ENCODE measurements around the gene SLC17A7.

The SLC17A7 gene

DNA sequence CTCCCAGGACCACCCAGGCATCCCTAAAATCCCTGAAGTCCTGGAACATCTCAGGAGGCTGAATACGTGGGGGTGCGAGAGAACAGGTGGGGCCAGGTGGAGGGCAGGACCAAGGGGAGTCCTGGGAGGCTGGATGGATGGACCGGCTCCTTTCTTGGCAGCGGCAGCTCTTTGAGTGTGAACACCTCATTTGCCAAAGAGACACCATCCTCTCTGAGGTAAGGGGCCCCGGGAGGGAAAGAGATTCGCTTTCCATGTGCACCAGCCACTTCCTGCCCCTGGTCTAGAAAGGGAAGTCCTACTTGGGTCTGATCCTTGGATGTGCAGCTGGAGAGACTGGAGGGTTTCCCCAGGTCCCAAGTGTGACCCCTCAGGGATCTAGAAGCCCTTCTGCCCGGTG is 34.2 kb downstream of the SLC17A7 start:
- no peak for DNase-seq (ENCODE audit: low read depth)

DNA sequence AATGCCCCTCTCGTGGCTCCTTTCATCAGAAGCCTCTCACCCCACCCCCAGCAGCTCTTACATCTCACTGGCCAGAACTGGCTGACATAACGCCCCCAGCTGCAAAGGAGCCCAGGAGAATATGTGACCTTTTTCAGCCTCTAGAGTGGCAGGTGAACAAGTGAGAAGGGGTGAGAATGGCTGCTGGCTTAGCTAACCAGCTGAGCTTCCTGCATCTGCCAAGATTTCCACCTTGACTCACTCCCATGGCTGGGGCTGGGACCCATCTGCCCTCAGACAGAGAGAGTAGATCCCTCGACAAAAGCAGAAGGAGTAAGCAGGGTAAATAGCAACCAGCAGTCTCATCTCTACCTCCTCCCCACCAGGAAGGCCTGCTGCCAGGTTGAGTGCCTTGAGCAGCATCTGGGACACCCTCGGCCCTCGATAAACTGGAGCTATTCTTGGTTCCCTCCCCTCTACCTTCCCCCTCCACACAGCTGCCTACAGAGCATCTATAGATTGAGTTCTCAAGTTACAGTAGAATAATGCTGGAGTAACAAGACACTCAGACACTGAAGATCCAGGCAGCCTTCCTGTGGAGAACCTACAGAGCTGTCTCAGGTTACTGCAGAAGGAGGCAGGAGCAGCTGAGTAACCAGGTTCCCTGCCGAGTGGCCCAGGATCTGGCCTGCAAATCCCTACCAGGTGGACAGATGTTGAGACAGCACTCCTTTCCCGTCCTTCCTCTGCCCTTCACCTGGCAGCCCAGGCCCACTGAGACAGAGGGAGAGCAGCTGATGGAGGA is 37.7 kb downstream of the SLC17A7 start:
- no peak for DNase-seq (ENCODE audit: low read depth)

DNA sequence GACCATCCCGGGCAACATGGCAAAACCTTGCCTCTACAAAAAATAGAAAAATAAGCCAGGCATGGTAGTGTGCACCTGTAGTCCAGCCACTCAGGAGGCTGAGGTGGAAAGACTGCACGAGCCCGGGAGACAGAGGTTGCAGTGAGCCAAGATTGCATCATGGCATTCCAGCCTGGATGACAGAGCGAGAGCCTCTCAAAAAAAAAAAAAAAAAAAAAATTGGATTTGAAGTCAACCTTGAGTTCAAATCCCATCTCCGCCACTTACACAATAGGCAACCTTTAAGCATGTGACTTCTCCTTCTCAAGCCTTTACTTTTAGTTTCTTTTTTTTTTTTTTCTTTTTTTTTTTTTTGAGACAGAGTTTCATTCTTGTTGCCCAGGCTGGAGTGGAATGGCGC is 41.3 kb downstream of the SLC17A7 start:
- no peak for DNase-seq (ENCODE audit: low read depth)

DNA sequence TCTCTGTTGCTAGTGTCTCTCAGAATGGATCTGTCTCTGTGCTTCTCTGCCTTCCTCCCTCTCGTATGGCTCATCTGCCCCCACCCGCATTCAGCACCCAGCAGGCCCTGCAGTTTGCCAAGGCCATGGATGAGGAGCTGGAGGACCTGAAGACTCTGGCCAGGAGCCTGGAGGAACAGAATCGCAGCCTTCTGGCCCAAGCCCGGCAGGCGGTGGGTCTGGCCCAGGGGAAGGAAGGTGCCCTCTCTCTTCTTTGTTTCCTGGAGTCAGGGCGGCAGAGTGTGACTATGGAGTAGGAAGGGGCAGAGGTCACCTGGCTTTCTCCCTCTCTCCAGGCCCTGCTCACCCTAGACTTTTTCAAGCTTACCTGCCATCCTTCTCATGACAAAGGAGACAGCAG is 42.4 kb downstream of the SLC17A7 start:
- no peak for DNase-seq (ENCODE audit: low read depth)

DNA sequence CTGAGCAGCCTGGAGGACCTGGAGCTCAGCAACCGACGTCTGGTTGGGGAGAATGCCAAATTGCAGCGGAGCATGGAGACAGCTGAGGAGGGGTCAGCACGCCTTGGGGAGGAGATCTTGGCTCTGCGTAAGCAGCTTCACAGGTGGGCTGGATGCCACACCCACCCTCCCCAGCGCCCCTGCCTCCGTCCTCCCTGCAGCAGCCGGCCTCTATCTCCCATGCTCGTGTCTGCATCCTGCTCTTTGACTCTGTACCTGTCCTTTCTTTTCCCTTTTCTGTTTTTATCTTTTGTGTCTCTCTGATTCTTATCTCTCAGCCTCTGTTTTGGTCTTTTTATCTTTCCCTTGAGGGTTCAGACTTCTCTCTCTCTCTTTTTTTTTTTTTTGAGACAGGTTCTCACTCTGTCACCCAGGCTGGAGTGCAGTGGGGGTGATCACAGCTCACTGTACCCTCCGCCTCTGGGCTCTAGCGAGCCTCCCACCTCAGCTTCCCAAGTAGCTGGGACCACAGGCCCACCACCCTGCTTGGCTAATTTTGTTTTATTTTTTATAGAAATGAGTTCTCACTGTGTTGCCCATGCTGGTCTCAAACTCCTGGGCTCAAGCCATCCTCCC is 43.2 kb downstream of the SLC17A7 start:
- DNase-seq (ENCODE audit: low read depth): no peak

DNA sequence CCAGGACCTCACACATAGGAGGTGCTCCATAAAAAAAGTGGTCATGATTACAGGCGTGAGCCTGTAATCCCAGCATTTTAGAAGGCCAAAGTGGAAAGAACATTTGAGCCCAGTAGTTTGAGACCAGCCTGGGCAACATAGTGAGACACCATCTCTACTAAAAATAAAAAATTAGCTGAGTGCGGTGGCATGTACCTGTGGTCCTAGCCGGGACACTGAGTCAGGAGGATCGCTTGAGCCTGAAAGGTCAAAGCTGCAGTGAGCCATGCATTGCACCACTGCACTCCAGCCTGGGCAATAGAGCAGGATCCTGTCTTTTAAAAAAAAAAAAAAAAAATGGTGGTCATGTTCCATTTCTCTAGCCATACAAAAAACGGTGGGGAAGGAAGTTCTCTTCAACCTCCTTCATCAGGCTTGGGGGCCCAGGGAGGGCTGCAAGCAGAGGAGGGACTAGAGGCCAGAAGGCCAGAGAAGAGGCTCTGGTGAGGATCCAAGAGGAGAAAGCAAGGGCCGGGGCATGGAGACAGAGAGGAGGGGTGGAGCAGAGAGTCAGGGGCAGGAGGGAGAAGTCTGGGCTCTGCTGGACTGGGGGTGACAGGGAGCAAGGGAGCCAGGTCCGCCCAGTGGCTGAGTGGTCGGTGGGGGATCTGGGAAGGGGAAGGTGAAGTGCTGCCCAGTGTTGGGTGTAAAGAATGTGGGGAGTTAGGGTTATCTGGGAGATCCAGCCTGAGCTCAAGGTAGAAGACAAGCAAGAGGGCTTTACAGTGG is 44.4 kb downstream of the SLC17A7 start:
- no peak for DNase-seq (ENCODE audit: low read depth)

DNA sequence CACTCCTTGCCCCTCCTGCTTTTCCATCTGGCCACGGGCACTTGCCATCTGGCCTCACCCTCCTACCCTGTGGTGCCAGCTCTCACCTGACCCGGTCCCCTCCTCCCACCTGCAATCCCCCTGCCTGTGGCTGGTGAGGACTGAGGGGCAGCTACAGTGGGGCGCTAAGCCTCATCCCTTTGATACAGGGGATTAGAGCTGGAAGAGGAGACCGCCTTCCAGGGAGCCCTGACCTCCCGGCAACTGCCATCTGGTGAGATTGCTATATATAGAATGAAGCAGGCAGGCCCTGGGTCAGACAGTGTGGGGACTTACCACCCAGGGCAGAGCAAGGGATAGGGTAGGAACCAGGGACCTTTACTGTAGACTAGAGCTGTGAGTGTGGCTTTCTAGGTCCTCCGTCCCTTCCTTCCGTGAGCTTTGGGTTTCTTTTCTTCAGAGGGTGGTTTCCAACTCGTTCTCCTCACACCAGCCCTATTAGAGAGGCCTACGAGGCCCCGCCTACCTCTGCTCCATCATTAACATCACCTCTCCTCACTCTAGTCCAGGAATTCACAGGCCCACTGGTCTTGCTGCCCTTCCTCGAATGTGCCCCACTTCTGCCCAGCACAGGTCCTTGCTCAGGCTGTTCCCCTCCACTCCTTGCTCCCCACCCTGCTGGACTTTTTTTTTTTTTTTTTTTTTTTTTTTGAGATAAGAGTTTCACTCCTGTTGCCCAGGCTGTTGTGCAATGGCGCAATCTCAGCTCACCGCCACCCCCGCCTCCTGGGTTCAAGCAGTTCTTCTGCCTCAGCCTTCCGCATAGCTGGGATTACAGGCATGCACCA is 45.5 kb downstream of the SLC17A7 start:
- no peak for DNase-seq (ENCODE audit: low read depth)

DNA sequence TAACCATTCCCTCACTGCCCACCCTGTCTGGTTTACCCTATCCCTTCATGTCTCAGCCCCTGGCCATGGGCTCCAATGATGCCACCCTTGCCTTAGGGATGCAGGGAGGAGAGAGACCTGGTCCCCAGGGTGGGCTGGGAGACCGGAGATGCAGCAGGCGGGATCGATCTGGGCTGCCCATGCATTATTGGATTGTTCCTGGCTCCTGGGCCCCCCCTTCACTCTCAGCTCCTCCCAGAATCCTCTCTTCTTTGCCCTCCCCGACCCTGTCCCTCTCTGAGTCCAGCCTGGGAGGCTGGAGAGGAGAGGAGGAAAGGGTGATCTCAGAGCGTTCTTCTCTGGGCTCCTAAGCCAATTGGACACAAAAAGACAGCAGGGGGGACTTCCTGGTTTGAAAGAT is 47.4 kb downstream of the SLC17A7 start:
- no peak for DNase-seq (ENCODE audit: low read depth)

DNA sequence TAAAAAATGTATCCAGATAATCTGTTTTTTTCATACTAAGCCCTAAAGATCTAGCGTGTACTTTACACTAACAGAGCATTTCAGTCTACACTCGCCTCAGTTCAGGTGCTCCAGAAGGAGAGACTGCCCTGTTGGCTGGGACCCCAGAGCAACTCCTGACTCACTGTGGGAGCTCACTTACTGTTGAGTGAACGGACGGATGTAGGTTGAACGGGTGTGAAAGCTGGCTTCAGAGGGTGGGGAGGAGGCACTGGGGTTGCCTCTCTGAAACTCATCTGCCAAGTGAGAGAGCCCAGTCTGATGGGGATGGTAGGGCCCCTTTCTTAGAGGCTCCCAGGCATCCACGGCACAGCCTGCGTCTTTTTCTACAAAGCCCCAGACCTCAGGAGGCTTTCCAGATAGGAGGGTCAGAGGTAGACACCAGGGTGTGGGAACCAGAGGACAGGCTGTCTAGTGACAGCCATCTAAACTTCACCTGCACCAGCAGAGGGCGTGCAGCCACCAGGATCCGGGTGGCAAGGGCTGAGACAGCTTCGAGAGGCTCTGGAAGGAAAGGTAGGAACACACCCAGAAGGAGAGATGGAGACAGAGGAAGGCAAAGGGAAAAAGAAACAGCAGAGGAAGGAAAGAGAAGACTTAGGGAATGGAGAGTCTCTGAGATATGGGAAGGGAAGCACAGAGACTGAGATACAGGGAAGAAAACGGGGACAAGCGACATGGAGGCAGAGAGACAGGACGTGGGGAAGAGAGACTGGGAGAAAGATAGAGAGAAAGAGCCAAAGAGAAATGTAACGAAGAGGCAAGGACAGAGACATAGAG is 49.5 kb downstream of the SLC17A7 start:
- DNase-seq (ENCODE audit: low read depth): peak; percentile 28

DNA sequence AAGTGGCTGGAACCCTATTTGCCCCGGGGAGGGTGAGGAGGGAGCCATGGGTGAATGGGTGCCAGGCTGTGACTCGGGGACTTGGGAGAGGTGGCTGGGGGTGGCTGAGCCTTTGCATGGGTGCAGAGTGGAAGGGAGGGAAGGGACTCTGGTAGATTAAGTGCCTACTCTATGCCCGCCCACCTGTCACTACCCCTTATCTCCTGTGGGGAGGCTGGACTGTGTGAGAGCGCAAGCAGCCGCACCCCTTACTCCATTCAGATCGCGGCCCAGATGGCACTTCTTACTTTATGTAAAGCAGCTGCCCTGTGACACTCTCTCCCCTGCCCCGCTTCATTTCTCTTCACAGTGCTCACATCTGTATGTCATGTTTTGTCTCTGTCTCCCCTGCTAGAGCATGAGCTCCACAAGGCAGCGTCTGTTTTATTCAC is 50.4 kb downstream of the SLC17A7 start:
- DNase-seq (ENCODE audit: low read depth): no peak

DNA sequence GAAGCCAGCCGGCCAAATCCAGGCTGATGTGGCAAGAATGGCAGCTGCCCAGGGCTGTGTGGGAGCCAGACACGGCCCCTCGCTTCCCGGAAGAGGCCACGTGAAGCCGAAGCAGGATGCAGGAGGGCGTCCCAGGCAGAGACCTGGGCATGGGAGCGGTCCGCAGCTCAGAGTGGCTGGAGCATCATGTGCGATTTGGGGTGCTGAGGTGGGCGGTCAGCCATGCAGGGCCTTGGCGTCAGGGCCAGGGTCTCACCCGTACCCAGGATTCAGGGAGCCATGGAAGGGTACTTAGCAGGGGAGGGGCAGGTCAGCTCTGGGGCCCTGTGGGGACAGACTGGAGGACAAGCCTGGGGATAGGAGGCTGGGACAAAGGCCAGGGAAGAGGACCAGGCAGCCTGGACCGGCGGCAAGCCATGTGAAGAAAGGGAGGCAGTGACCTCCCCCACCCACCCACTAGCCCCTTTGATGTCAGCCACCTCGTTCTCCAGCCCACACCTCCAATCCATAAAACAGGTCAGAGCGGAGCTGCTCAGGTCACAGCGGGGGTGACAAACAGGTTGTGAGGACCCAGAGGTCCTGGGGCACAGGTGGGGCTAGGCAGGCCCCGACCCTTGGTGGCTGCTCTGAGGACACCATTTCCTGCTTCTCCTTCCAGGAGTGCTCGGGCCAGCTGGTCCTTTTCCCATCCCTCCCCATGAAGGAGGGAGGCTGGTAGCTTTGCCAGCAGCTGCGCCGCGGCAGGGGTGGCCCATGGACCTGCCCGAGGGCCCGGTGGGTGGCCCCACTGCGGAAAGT is 51.0 kb downstream of the SLC17A7 start:
- no peak for DNase-seq (ENCODE audit: low read depth)

DNA sequence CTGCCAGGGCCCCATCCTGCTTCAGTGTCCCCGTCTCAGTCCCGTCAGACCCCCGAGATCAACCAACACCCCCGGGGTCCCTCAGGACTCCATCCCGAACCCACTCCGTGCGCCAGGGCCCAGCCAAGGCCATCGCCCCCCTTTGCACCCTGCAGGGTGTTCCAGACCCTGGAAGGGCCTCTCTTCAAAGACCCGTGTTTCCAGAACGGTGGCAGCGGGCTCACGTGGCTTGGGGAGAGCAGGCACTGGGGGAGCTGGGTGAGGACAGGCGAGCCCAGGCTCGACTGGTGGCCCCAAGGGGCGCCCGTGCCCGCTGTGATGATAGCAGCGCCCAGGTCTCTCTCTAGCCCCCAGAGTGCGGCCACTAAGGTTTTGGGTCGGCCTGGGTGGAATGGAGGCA is 51.9 kb downstream of the SLC17A7 start:
- no peak for DNase-seq (ENCODE audit: low read depth)

DNA sequence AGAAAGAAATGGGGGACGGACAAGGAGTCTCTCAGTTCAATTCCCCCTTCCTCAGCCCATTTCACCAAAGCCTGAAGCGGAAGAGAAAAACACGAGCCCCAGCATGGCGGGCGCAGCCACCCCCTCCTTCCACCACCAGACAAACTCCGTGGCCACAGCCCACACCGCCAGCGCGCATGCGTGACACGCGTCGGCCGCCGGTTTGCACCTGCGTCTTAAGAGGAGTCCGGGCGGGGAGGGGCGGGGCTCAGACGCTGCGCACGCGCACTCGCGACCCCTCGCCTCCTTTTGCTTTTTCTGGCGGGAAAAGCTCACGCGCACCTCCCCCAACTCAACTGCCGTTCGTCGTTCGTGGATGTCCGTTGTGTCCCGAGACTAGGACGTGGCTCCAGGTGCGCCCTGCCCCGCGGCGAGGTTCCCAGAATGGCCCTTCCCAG is 53.4 kb downstream of the SLC17A7 start, which contains the start of gene KASH5:
TSS of gene KASH5 (plus strand) at position 314 of the 437 bp plus-strand sequence. CDS start 2,635 bp downstream, outside the sequence.
- peak; percentile 27 for DNase-seq (ENCODE audit: low read depth)

DNA sequence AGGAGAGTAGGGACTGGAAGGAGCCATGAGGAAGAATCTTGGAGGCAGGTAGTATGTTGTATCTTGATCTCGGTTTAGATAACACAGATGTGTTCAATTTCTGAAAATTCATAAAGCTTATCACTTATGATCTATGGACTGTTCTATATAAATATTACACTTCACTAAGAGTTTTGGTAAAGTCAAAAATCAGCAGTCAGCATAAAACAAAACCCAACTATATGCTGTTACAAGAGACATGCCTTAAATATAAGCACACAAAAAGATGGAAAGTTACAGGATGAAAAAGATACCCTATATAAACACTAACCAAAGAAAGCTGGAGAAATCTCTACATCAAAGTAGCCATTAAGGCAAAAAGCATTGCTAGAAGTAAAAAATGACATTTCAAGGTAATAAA is 57.7 kb downstream of the SLC17A7 start:
- no peak for DNase-seq (ENCODE audit: low read depth)

DNA sequence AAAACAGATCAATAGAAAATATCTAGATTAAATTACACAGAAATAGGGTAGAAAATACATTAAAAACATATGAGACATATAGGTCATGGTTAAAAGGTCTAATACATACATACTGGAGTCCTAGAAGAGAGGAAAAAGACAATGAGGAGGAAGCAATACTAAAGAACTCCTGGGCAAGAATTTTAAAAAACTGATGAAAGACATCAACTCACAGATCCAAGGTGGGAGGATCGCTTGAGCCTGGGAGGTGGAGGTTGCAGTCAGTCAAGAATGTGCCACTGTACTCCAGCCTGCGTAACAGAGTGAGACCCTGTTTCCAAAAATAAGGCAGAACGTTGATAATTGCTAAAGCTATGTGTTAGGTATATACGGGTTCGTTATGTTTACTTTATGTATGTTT is 58.7 kb downstream of the SLC17A7 start:
- no peak for DNase-seq (ENCODE audit: low read depth)

DNA sequence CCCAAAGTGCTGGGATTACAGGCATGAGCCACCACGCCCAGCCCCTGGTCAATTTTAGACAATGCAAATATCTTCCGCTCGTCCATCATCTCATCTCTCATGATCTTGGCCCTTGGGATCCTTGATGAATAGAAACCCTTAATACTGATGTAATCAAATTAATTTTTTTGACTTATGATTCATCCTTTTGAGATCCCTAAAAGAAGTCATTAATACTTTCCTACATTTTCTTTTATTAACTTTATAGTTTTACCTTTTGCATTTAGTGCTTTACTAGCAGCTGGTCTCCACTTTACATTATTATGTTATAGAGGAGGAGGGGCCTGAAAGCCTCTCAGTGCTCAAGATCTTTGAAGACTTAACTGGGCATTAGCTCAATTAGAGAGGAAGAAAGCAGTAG is 60.9 kb downstream of the SLC17A7 start:
- no peak for DNase-seq (ENCODE audit: low read depth)

All from fibroblast of the conjunctiva (primary cell).